Measurements from ENCODE around the gene ZNF445.

The ZNF445 gene

DNA sequence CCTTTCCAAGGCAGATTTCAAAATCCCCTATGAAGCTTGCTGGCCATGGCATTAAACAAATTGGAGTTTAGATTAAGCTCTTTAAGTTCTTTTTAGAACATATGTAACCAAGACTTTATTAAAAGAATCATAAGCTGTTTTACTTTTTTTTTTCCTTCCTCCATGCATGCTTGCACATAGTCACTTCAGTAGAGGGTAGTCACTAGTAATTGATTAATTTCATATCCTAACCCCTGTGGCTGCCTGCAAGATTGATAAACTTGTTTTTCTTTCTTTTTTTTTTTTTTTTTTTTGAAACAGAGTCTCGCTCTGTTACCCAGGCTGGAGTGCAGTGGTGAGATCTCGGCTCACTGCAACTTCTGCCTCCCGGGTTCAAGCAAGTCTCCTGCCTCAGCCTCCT lies 44.3 kb upstream of the ZNF445 start:
- Histone ChIP-seq H3K79me2 (ENCODE audit: insufficient read depth, low read length) (no peaks in the 10 kb centered on the region), H3K9me2 (replicated peaks; ENCODE audit: low read depth, low read length) (no peaks in the 10 kb centered on the region), H2AFZ (ENCODE audit: low read length) (no peak overlapping the region), H3K27me3 (ENCODE audit: insufficient read depth, low read length, poor library complexity, severe bottlenecking) (no peaks in the 10 kb centered on the region), H3K9ac (ENCODE audit: low read depth, low read length, poor library complexity, severe bottlenecking) (no peak overlapping the region), H3K4me1 (ENCODE audit: insufficient read depth, low read length, poor library complexity, severe bottlenecking) (no peaks in the 10 kb centered on the region), H4K20me1 (ENCODE audit: insufficient read depth, low read length, poor library complexity, severe bottlenecking) (no peaks in the 10 kb centered on the region), H3K4me3 (ENCODE audit: low read length, poor library complexity, severe bottlenecking) (no peak overlapping the region), H3F3A (ENCODE audit: low read depth) (no peaks in the 10 kb centered on the region), H3K4me2 (ENCODE audit: low read depth, low read length, poor library complexity, severe bottlenecking) (no peak overlapping the region), H3K9me3 (ENCODE audit: insufficient read depth, low read depth, low read length) (no peaks in the 10 kb centered on the region), H3K36me3 (ENCODE audit: insufficient read depth, low read length) (no peaks in the 10 kb centered on the region)
- no peak for TF ChIP-seq CTCF (conservative IDR thresholded peaks at IDR 0.05; ENCODE audit: low read length)
- TF ChIP-seq EZH2phosphoT487 (IDR thresholded peaks at IDR 0.05; ENCODE audit: borderline replicate concordance) = no peak

- Histone ChIP-seq H3K4me2 (ENCODE audit: low read depth, low read length, poor library complexity, severe bottlenecking) (no peak overlapping the region), H2AFZ (ENCODE audit: low read length) (no peak overlapping the region)
These were observed 41.3 kb upstream of the ZNF445 start for GRCh38 chr3:44518782-44519156.

DNA sequence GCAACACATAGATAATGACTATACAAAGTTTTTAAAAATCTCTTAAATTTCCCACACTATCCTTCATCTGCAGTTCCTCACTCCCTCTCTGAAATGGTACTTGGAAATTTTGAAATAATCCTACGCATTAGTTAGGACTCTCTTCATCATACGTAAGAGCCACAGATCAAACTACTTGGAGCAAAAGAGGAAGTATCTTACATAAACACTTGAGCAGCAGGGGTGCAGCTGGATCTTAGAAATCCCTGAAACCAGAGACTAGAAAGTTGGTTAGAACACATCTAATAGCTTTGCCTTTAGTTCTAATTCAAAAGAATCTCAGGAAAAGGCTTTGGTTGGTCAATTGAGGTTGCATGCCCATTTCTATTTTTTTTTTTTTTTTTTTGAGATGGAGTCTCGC lies 38.8 kb upstream of the ZNF445 start:
- Histone ChIP-seq H3K9ac (ENCODE audit: low read depth, low read length, poor library complexity, severe bottlenecking) (no peak overlapping the region), H3K4me1 (ENCODE audit: insufficient read depth, low read length, poor library complexity, severe bottlenecking) (peaks cover 8% of the 10 kb centered on the region), H3K36me3 (ENCODE audit: insufficient read depth, low read length) (no peaks in the 10 kb centered on the region), H3K4me2 (ENCODE audit: low read depth, low read length, poor library complexity, severe bottlenecking) (no peak overlapping the region), H4K20me1 (ENCODE audit: insufficient read depth, low read length, poor library complexity, severe bottlenecking) (no peaks in the 10 kb centered on the region), H3K27me3 (ENCODE audit: insufficient read depth, low read length, poor library complexity, severe bottlenecking) (no peaks in the 10 kb centered on the region), H3K4me3 (ENCODE audit: low read length, poor library complexity, severe bottlenecking) (no peak overlapping the region), H3K79me2 (ENCODE audit: insufficient read depth, low read length) (no peaks in the 10 kb centered on the region), H3F3A (ENCODE audit: low read depth) (no peaks in the 10 kb centered on the region), H3K9me2 (replicated peaks; ENCODE audit: low read depth, low read length) (no peaks in the 10 kb centered on the region), H2AFZ (ENCODE audit: low read length) (no peak overlapping the region), H3K9me3 (ENCODE audit: insufficient read depth, low read depth, low read length) (no peaks in the 10 kb centered on the region)
- TF ChIP-seq CTCF (conservative IDR thresholded peaks at IDR 0.05; ENCODE audit: low read length) = no peak
- no peak for TF ChIP-seq EZH2phosphoT487 (IDR thresholded peaks at IDR 0.05; ENCODE audit: borderline replicate concordance)

More at GRCh38 chr3:44518782-44519156, 41.3 kb upstream of the ZNF445 start:
- no peaks in the 10 kb centered on the region for H3K79me2 ChIP-seq (ENCODE audit: insufficient read depth, low read length)
- no peak overlapping the region for H3K4me3 ChIP-seq (ENCODE audit: low read length, poor library complexity, severe bottlenecking)
- TF ChIP-seq EZH2phosphoT487 (IDR thresholded peaks at IDR 0.05; ENCODE audit: borderline replicate concordance) (no peak), CTCF (conservative IDR thresholded peaks at IDR 0.05; ENCODE audit: low read length) (no peak)
- H3K9me2 ChIP-seq (replicated peaks; ENCODE audit: low read depth, low read length) = no peaks in the 10 kb centered on the region
- H3F3A ChIP-seq (ENCODE audit: low read depth) = no peaks in the 10 kb centered on the region
- no peaks in the 10 kb centered on the region for H3K9me3 ChIP-seq (ENCODE audit: insufficient read depth, low read depth, low read length)
- H3K9ac ChIP-seq (ENCODE audit: low read depth, low read length, poor library complexity, severe bottlenecking) = no peak overlapping the region
- H3K27me3 ChIP-seq (ENCODE audit: insufficient read depth, low read length, poor library complexity, severe bottlenecking) = no peaks in the 10 kb centered on the region
- H3K4me1 ChIP-seq (ENCODE audit: insufficient read depth, low read length, poor library complexity, severe bottlenecking) = peaks cover 1% of the 10 kb centered on the region
- H4K20me1 ChIP-seq (ENCODE audit: insufficient read depth, low read length, poor library complexity, severe bottlenecking) = no peaks in the 10 kb centered on the region
- H3K36me3 ChIP-seq (ENCODE audit: insufficient read depth, low read length) = no peaks in the 10 kb centered on the region
